Thoracic aorta (tissue), 2 donors: ENCODE measurements around the gene CHMP4A. TPM values are rescaled to one million over a fixed set of nuclear protein-coding genes. Genes with fewer than 3 reads are reported as not detected.

Source experiments
- ATAC-seq: fragments of 150-250 bp; one replicate; pipeline ENCODE4 v1.8.0; 2017; ENCODE audit warnings: low read depth; ENCODE audit not compliant: insufficient number of reproducible peaks, low FRiP score
- DNase-seq: peaks from one replicate; pipeline ENCODE4 v3.0.0-alpha.2; 2020; ENCODE audit warnings: low spot score
- H3K27ac ChIP-seq, 2 donors: fragments of 200-600 bp; sonication (generic); 1 replicate in 1 of 2; 2 replicates in 1 of 2; pipeline ENCODE4 v1.5.1; 2016; ENCODE audit warnings: mild to moderate bottlenecking in 2 of 2, moderate library complexity in 2 of 2
- H3K27me3 ChIP-seq: fragments of 200-600 bp; sonication (generic); replicated peaks from 2 replicates; pipeline ENCODE4 v1.6.0; 2016; ENCODE audit warnings: mild to moderate bottlenecking; ENCODE audit not compliant: insufficient read depth
- H3K36me3 ChIP-seq: fragments of 200-600 bp; sonication (generic); one replicate; pipeline ENCODE4 v1.5.1; 2016
- H3K4me1 ChIP-seq, 2 donors: fragments of 200-600 bp; sonication (generic); 1 replicate in 1 of 2; 2 replicates in 1 of 2; pipeline versions ENCODE4 v1.5.1 to v1.6.0; 2016; ENCODE audit warnings: low read depth in 2 of 2, mild to moderate bottlenecking in 1 of 2; ENCODE audit not compliant: control insufficient read depth in 1 of 2
- H3K4me3 ChIP-seq: fragments of 200-600 bp; sonication (generic); 2 replicates; pipeline ENCODE4 v1.5.1; 2016; ENCODE audit warnings: mild to moderate bottlenecking
- H3K9me3 ChIP-seq: fragments of 200-600 bp; sonication (generic); 2 replicates; pipeline ENCODE4 v1.5.1; 2016
- CTCF ChIP-seq: fragments of 200-600 bp; sonication (generic); IDR thresholded peaks from one replicate; pipeline ENCODE4 v1.5.1; 2019; ENCODE audit warnings: antibody characterized with exemption
- total RNA-seq, 2 donors: library from RNA; depleted of rRNA; stranded (reverse); fragments of >200 nt; gene quantifications; one replicate each; pipeline versions ENCODE4 v1.1.0 to v1.2.3, GENCODE V29; 2016

Gene CHMP4A
- total RNA-seq, 2 donors from 2014 or later = 33.4 to 58.3 TPM

- Histone ChIP-seq H3K9me3 (no peaks in the 10 kb centered on the region), H3K36me3 (no peaks in the 10 kb centered on the region), H3K27ac (no peak overlapping the region), H3K4me1 (peaks cover 0 to 8% of the 10 kb centered on the region in 2 donors), H3K4me3 (no peak overlapping the region), H3K27me3 (no peaks in the 10 kb centered on the region)
- no peak for TF ChIP-seq CTCF
- DNase-seq (no peak), ATAC-seq (no peak)
Observed at GRCh38 chr14:24255931-24256711, 42.8 kb upstream of the CHMP4A start.

DNA sequence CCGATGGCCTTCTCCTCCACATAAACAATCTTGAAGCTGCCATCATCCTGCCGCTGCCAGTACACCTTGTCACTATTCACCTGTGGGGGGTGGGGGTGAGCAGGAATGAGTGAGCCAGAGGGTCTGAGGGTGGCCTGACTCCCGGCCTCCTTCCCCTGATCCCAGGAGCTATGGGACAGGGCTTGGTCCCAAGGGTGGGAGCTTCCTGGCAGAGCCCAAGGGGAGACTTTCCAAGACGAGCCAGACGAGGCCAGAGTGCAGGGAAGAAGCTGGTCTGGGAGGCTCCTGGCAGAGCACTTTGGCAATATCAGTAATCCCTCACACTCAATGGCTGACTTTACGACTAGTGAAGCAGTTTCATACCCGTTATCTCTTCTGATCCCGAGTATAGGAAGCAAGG lies 42.1 kb upstream of the CHMP4A start:
- Histone ChIP-seq H3K4me3 (no peak overlapping the region), H3K9me3 (no peaks in the 10 kb centered on the region), H3K27ac (no peak overlapping the region), H3K4me1 (peaks cover 0 to 8% of the 10 kb centered on the region in 2 donors), H3K27me3 (no peaks in the 10 kb centered on the region), H3K36me3 (no peaks in the 10 kb centered on the region)
- TF ChIP-seq CTCF = no peak
- no peak for DNase-seq
- no peak for ATAC-seq

GRCh38 chr14:24254630-24255392 lies 41.5 kb upstream of the CHMP4A start:
- DNase-seq (no peak), ATAC-seq (no peak)
- no peak for TF ChIP-seq CTCF
- Histone ChIP-seq H3K4me1 (peaks cover 0 to 8% of the 10 kb centered on the region in 2 donors), H3K4me3 (no peak overlapping the region), H3K9me3 (no peaks in the 10 kb centered on the region), H3K27ac (no peak overlapping the region), H3K27me3 (no peaks in the 10 kb centered on the region), H3K36me3 (no peaks in the 10 kb centered on the region)

DNA sequence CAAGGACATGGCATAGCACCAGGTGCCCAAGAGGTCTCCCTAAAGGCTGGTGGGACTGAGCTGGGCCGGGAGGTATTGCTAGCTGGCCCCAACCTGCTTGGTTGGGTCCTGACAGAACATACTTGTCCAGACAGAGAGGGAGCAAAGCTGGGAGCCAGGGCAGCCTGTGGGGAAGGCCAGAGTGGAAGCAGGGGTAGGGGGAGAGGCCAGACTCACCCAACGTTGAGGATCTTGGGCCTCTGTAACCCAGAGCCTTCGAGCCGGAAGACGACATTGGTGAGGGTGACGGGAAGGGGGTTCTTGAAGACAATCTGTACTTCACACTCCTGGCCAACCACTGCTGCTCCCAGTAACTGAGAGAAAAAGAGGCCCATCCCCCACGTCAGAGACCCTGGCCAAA lies 40.6 kb upstream of the CHMP4A start:
- peaks cover 0 to 2% of the 10 kb centered on the region in 2 donors for H3K4me1 ChIP-seq
- DNase-seq = no peak
- ATAC-seq = no peak

More for the DNA sequence above, 40.6 kb upstream of the CHMP4A start:
- no peak for TF ChIP-seq CTCF
- Histone ChIP-seq H3K4me3 (no peak overlapping the region), H3K27me3 (no peaks in the 10 kb centered on the region), H3K36me3 (no peaks in the 10 kb centered on the region), H3K9me3 (no peaks in the 10 kb centered on the region), H3K27ac (no peak overlapping the region)
